Fibroblast of pulmonary artery (primary cell): ENCODE measurements around the gene CXCR6.

Experiments used
- DNase-seq: peaks from one replicate; pipeline ENCODE4 v3.0.0-alpha.2; 2010; ENCODE audit warnings: low read depth
- H3K4me3 ChIP-seq: replicated peaks from 2 replicates; pipeline ENCODE4 v1.5.1; 2011; ENCODE audit warnings: low read depth, mild to moderate bottlenecking, control low read depth, low read length, moderate library complexity
- CTCF ChIP-seq: IDR thresholded peaks from 2 replicates; pipeline ENCODE4 v1.5.1; 2011; ENCODE audit warnings: mild to moderate bottlenecking, control low read depth, low read length, inconsistent platforms; ENCODE audit errors: missing control alignments

CXCR6 gene

GRCh38 chr3:45947361-45947760 is 4.1 kb downstream of the CXCR6 start:
- no peak for TF ChIP-seq CTCF
- DNase-seq = no peak
- H3K4me3 ChIP-seq = no peak overlapping the region

GRCh38 chr3:45948311-45948781 is 5.1 kb downstream of the CXCR6 start:
- no peak for DNase-seq
- TF ChIP-seq CTCF = no peak

GRCh38 chr3:45948881-45949280 is 5.6 kb downstream of the CXCR6 start:
- H3K4me3 ChIP-seq = no peak overlapping the region
- TF ChIP-seq CTCF = no peak
- DNase-seq = no peak

More at GRCh38 chr3:45948311-45948781, 5.1 kb downstream of the CXCR6 start:
- H3K4me3 ChIP-seq = no peak overlapping the region

GRCh38 chr3:45949432-45949831 is 6.2 kb downstream of the CXCR6 start:
- H3K4me3 ChIP-seq = no peak overlapping the region
- no peak for TF ChIP-seq CTCF
- no peak for DNase-seq

- H3K4me3 ChIP-seq = no peak overlapping the region
- no peak for TF ChIP-seq CTCF
- no peak for DNase-seq
These were observed 6.9 kb downstream of the CXCR6 start for GRCh38 chr3:45950131-45950530.

- H3K4me3 ChIP-seq = no peak overlapping the region
- DNase-seq = no peak
- no peak for TF ChIP-seq CTCF
These were observed 7.7 kb downstream of the CXCR6 start for GRCh38 chr3:45950686-45951600.

- TF ChIP-seq CTCF = no peak
- no peak overlapping the region for H3K4me3 ChIP-seq
These were observed 8.7 kb downstream of the CXCR6 start for GRCh38 chr3:45951946-45952345.

More at GRCh38 chr3:45951946-45952345, 8.7 kb downstream of the CXCR6 start:
- no peak for DNase-seq
